GDM1 (cell line): ENCODE results near the gene TCF4.

ENCODE experiments used
- DNase-seq: peaks from one replicate; lab custom pipeline; 2025; lab: John Stamatoyannopoulos, UW

TCF4 gene

DNA sequence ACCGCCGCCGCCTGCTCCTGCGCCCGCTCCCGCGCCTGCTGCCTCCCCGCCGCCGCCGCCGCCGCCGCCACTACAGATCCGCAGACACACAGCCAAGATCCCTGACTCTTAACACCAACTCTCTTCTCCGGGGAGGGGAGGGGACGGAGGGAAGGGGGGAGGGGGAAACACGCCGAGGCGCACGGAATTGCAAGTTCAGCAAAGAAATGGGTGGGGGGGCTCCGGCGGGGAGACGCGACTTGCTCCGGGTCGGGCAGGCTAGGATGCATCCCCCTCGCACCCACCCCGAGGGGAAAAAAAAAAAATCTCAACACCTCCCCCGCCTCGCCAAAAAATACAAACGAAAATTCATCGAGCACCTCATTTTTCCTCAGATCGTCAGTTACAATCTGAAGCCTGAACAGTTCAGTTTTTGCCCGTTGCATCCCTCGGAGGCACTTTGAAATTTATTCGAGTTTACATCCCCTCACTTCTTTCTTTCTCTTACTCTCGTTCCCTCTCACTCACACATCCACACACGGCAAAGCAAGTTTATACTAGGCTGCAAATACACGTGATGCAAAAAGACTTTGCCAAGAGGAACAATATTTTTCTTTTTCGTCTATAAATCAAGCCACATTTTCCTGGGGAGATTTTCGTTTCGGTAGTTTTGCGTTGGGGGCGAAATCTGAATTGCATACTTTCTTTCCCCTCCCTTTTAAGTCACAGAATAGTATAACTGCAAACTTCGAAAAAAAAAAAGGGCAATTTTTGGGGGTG is at the start of gene TCF4:
TCF4 (minus strand) TSS at position 82 of the 759 bp plus-strand sequence. CDS start 1,076 bp downstream, outside the sequence.
- no peak for DNase-seq

DNA sequence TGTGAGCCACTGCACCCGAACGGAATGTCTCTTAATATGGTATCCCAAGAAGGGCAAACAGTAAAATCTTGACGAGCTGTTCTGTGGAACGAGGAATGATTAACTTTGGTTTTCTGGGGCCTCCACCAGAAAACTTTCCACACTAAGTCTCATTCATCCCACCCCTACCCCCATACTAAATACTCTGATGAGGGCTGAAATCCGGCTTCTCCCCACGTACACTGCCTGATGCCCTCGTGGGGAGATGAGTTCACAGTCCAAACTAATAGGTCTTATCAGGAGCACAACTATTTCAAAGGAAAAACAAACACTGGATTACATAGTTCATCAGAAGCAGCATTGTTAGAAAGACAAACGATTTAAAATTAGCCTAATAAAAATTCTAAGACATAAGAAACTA is 49.2 kb upstream of the TCF4 start:
- no peak for DNase-seq

DNA sequence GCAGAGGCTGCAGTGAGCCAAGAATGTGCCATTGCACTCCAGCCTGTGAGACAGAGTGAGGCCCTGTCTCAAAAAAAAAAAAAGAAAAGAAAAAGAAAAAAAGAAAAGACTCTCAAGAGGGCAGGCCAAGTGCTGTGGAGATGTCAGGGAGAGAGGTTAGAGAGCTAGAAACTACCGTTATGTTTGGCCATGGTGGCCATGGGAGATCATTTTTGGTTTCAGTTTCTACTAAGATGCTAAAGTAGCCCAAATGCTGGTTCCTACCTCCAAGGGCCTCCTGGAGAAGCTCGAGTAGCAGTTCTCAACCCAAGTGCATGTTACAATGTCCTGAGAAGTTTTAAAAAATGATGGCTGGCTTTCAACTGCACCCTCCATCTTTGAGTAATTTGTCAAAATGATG is 47.4 kb upstream of the TCF4 start:
- no peak for DNase-seq

DNA sequence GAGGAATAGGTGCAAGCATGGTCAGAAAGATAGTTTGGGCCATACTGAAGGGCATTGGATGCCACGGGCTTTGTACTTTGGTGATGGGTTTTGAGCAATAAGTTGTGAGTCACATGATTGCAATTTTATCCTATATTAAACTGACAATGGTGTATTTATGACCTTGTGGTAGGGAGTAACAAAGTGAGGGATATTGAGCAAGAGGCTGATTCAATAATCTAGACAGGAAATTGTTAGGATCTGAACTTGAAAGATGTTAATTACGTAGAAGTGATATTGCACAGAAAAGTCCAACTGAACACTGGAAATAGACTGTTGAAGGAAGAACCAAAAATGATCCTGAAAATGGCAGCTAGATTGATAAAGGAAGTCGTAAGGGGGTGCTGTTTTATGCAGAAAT is 46.6 kb upstream of the TCF4 start:
- DNase-seq = no peak

DNA sequence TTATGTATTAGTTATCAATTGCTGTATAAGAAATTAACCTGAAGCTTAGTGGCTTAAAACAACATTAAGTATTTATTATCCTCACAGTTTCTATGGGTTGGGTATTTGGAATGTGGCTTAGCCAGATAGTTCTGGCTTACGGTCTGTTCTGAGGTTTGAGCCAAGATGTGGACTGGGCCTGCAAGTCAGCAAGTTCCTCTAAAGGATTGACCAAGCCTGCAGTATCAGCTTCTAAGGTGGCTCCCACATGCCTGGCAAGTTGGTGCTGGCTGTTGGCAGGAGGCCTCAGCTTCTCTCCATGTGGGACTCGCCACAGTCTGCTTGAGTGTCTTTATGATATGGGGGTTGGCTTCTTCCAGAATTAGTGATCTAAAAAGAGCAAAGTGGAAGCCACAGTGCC is 45.0 kb upstream of the TCF4 start:
- no peak for DNase-seq

DNA sequence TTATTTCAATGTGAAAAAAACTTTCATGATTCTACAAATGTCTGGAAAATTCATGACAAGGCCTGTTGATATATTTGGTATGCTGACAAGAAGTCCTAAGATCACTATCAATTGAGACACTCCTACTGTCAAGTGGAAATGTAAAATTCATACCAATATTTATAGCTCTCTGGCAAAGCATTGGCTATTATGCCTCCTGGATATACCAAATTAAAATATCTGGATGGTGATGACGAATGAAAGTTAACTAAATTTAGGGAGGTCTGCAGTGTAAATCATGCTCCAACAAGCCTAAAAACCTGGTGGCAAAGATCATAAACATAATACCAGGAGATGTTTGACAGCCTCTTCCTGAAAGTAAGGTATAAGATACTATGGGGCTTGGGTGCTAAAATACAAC is 41.1 kb upstream of the TCF4 start:
- DNase-seq = no peak

DNA sequence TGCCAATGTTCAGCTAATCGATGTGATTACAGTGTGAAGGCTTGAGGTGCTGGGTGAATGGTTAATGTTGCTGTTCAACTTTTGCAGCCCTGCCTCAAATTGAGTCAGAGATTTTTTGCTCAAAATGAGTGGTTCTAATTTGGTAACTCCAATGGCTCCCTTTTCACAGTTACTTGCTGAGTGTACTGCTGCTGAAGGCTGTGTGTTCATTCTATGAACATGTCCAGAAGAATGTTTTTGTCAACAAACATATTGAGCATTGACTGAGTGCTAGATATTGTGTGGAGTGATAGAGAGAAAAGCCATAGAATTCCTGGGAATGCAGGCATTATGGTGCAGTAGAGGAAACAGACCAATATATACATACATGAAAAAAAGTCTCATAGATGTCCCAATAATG is 39.0 kb upstream of the TCF4 start:
- DNase-seq = no peak

DNA sequence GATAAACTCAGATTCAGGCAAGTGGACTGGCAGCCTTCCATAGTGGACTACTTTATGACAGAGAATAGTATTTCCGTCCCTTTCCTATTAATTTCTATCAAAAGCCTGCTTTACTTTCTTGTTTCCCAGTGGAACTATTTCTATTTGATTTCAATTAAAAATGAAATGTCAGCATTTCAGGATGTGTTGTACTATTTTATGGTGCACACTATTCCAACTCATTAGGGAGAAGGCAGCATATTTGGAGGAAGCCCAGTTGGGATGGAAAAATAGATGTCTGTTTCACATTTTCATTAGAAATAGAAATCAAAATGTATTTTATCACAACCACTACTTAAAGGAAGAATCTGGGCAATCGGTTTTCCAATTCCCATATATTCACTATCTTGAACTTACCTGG is 37.9 kb upstream of the TCF4 start:
- DNase-seq = no peak

DNA sequence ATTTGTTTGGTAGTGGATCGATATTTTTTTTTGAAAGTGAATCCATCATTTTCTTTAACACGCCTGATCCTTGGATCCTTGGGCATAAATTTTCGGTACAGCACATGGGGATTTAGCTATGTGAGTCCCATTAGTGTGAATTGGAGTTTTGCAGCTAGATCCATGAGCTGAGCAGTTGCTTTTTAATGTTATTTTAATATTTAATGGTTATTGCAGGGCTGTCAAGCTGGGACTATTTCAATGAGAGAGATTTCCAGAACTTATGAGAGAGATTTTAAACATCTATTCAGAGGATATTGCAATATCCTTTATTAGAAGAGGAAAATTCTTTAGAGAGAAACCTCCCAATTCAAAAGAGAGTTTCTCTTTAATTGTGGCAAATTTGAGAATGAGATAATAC is 35.6 kb upstream of the TCF4 start:
- DNase-seq = no peak

DNA sequence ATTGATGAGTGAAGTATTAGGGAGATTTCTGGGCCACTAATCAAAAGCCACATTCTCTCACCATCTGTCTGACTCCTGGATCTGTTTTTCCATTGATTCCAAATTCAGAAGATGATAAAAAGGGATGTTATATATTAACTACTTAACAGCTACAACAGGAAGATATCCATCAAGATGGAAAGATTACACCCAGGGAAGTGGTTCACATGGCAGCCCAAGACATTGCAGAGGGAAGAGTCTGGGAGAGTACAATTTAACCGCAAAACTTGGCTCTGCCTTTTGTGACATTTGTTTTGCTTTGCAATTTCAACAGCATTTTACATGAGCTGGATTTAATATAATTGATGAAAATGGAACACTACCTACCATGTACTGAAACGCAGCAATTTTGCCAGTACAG is 22.5 kb upstream of the TCF4 start:
- no peak for DNase-seq

DNA sequence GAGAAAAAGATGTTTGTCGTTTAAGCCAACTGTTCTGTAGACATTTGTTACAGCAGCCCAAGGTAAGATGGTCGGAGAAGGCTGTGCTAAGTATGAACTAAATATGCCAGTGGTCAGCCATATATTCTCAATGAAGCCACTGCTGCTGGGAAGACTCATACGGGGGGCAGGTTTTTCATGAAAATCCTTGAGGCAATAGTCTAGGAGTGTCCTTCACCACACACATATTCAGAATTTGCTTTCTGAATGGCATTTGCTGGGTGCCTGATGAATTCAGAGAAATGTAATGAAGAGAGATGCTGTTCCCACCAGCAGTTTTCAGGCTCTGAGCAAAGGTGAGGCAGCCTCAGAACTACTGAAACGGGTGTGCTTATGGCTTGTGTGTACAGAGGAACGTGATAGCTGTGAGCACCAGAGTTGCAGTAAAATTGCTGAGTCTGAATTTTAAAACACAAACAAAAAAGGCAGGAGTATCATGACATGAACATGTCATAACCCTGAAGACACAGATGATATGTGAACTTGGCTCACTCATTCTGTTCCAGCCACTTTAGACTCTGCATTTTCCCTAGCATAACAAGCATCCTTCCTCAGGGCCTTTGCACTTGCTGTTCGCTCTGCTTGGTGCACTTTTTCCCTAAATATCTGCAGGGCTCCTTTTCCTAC is 21.3 kb upstream of the TCF4 start:
- no peak for DNase-seq

DNA sequence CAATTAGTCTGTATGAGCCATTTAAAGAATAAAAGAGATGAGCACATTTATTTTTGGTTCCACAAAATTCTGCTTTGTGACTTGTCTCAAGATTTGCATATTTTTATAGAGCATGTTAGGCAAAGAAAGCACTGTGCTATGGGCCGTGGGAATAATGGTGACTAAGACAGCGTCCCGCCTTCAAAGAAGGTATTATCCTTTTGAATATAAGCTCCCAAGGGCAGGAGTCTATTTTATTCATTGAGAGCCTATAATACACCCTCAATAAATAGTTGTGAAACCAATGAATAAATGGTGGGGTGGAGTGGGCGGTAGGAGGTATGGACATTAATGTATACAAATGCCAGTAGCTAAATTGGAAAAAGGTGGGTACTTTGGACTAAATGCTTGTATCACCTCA is 20.5 kb upstream of the TCF4 start:
- no peak for DNase-seq

DNA sequence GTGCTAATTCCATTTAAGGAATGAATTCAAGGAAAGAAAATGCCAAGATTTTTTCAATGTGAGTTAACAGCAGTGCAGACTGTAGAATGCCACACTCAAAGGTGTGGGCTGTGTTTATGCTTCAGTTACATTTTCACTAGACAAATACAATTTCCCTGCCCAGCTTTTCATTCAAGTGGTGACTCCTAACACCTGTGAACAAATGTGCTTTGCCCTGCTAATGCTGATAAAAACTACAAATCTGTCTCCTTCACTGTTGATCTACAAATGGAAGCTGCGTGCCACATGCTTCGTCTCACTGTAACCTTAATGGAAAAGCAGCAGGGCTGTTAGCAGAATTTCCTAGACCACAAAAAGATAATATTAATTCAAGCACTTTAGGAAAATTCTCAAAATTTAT is 19.8 kb upstream of the TCF4 start:
- no peak for DNase-seq

DNA sequence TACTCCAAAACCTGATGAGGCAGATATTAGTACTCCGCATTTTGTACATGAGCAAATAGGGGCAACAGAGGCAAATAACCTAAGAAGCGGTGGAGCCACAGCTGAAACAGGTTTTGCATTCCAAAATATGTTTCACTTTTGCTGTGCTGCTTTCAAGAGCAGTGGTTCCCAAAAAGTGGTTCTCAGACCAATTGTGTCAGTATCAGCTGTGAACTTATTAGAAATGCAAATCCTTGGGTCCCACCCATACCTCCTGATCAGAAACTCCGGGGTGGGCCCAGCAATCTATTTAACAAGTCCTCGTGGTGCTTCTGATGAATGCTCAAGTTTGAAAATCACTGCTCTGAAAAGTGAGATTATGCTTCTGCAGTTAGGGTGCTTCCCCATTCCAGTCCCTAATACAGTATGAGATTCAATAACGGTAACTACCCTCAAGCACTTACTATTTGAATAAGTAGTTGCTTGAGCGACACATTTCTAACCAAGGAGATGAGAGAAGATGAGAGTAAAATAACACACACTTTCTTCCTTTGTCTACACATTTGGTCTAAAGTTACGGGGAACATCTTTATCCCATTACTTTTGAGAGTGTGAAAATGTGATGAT is 17.8 kb upstream of the TCF4 start:
- no peak for DNase-seq

DNA sequence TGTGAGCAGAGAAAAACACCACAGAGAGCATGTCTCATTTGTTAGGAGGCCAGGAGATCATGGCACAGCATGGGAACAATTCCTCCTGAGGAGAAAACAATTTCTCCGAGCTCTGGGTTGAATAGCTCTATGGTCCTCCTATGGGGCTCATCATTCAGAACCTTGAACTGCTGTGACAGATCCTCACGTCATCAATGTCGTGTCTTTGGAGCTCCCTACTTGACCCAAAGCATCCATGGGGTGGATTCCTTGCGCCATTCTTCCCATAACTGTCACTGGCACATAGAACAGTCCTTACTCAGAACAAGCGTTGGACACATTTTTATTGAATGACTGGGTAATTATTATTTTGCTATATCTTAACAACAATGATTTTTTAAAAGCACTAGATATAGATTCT is 15.8 kb upstream of the TCF4 start:
- DNase-seq = no peak

DNA sequence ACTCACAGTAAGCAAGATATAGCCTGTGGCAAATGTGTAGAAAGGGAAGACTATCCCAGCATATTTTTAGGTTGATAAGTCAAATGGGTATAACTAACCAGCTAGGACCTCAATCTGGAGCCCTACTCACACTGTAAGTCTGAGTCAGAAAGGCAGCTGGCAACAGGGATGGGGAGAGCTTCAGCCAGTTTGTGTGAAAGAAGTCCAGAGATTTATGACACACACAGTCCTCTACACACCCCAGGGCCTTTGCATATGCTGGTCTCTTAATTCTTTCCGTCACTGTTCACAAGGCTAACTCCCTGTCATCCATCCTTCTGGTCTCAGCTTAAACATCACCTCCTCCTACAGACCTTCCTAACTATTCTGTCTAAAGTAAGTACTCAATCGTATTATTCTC is 5.9 kb upstream of the TCF4 start:
- no peak for DNase-seq

DNA sequence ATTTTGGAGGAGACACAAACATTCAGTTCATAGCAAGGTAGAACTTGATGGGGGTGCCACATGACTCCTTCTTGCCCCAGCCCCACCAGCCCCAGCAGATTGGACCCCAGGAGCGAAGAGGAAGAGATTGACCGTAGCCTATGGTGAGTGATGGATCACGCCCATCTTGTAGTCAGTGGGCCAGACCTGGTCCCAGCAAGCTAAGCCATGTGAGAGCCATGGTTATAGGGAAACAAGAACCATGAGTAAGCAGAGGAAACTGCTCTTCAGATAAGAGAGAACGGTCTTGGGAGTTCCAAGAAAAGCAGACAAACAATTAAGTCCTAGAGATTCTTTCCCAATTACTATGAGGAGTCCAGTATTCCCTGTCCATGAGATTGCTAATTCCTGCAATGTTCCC is 4.6 kb upstream of the TCF4 start:
- no peak for DNase-seq

DNA sequence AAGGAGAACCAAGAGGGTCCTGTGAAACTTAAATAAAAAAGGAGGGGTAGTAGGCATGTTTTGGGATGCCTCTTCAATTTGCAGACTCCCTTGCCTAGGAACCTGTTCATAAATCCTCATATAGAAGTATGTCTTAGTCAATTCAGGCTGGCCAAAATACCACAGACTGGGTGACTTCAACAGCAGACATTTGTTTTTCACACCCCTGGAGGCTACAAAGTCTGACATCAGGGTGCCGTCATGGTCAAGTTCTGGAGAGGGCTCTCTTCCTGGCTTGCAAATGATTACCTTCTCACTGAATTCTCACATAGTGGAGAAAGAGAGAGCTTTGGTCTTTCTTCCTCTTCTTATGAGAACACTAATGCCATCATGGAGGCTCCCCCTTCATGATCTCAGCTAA is 4.1 kb upstream of the TCF4 start:
- no peak for DNase-seq

DNA sequence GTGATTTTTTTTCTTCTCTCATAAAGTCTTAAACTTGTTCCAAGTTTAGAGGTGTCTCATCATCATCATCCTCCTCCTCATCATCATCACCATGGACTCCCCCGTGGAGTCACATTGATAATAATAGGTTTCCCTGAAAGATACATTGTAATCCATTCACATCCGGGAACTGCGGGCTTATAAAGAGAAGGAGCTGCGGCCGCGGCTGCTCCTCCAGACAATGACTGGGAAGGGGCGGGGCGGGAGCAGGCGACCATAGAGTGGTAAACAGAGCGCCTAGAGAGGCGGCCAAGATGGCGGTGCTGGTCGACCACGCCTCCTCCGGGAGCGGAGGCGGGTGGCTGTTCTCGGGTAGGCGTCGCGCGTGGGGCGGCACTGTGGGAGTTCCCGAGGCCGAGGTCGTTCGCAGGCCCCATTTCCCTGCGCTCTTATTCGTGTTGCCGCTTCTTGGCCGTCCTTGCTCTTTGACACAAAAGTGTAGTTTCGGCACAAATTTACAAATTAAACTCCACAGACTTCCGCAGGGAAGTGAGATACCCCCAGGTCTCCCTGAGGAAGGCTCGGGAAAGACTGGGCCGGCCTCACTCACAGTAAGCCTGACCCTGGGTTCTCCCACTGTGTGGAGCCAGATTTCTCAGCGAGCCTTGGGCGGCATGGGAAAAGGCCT is 1.8 kb upstream of the TCF4 start:
- DNase-seq = no peak

DNA sequence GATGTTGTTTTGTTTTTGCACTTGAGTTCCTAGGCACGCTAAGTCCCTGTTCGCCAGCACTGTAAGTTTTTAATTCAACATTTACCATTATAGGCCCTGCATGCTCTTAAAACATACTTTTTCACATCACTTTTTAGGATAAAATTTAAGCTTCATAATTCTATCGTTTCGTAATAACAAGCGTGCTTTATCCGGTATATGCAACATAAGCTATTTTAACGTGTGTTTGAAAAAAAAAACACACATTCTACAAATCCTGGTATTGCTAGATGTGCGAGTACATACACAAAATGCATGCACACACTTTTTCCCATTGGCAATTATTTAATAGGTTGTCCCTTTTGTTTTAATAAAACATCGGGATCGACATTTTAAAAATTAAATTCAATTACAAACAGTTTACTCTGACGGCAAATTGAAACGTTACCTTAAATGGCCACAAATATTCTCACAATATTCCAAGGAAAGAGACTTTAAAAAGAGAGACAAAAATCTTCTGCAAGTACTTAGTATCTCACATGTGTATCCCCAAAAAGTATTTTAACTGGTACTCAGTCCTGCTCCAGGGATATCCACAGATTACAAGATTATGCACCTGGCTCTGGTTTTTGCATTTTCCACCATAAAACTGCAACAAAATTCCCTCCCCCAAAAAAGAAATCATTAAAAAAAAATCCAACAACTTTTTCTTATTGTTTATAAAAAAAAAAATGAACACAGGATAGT is 1.0 kb upstream of the TCF4 start:
- DNase-seq = no peak

DNA sequence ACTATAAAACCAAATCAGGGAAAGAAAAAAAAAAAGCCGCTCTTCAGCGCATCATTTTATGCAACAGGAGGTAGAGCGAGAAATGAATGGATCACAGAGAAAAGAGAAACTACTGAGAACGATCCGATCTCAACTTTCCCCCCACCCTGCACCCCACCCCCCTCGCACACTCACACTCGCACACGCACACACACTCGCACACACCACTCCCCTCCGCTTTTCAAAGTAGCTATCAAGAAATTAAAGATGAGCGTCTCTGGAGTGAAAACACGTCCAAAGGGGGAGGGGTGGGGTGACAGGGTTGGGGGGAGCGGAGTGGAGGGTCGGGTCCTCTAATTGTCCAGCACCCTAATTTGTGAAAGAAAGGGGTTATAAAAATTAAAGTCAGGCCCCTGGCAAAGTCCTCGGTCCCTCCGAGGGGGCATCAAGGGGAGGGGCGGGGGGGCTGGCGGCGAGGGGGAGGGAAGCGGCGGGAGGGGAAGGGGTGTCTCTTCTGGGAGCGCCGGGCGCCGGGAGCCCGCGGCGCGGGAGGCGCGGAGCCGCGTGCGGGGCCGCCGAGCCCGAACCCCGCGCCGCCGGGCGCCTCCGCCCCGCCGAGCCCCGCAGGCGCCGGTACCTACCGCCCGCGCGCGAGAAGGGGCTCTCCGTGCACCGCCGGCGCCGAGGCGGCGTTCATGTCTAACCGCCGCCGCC is 428 bp downstream of the TCF4 start:
- DNase-seq = no peak
